GM21360 (cell line): ENCODE measurements around the gene UNKL.
A peak's percentile ranks its signal among the peaks of the same experiment; 100 is the strongest.

Experiments used
- ATAC-seq: cut with Tn5 transposase; IDR thresholded peaks from one replicate; pipeline ENCODE4 v1.9.1; 2021; ENCODE audit warnings: mild to moderate bottlenecking, moderate library complexity; ENCODE audit not compliant: unreplicated experiment

UNKL gene

DNA sequence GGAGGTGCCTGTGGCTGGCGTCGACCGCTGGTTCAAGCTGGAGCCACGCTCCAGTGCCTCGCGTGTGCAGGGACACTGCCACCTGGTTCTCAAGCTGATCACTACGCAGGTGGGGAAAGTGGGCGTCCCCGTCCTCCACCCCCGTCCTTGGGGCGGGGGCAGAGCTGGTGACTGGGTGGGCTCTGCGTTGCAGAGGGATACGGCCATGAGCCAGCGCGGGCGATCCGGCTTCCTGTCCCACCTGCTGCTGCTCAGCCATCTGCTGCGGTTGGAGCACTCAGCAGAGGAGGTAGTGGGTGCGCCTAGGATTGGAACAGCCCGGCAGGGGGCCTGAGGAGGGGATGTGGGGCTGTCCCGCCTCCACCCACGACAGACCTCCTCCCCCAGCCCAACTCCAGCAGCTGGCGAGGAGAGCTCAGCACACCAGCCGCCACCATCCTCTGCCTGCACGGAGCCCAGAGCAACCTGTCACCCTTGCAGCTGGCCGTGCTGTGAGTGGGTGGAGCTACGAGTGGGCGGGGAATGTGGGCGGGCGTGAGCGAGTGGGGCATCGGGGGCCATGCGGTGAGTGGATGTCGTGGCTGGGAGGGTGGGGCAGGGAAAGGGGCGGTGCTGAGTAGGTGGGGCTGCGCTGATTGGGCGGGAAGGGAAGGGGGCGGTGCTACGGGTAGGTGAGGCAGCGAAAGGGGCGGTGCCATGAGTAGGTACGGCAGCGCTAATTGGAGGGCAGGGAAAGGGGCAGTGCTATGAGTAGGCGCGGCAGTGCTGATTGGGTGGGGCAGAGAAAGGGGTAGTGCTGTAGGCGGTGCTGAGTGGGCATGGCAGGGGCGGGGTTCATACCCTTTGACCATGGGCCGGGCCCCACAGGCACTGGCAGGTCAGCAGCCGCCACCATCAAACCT, 71.7 kb downstream of the UNKL start:
- ATAC-seq, result peak; percentile 85

DNA sequence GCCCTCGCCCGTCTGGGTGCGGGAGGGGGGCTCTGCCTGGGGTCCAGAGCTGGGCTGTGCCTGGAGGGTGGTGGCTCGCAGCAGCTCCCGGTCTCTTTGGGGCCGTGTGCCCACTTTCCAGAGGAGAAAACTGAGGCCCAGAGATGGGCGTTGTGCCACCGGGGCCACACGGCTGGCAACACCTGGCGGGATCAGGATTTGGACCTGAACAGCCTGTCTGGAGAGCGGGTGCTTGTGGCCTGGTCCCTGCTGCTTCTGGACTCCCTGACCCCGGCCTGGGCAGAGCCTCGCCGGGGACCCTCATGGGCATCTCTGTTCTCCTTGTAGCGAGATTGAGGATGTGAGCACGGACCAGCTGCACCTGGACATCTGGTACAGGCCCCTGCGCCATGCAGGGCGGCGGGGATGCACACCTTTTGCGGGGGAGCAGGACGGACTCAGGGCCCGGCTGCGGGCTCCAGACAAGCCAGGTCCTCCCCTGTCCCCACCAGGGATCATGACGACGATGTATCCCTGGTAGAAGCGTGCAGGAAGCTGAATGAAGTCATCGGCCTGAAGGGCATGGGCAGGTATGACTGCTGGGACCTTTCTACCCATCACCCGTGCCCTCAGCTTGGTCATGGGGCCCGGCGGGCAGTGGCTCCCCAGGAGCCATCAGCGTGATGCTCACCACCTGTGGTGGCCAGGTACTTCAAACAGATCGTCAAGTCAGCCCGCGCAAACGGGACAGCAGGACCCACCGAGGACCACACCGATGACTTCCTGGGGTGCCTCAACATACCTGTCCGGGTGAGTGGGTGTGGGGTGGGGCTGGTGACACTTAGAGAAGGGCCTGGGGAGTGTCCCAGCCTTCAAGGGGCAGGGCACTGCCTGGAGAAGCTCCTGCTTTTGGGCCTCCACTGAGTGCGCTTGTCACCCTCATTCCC, 72.7 kb downstream of the UNKL start:
- ATAC-seq, result no peak

DNA sequence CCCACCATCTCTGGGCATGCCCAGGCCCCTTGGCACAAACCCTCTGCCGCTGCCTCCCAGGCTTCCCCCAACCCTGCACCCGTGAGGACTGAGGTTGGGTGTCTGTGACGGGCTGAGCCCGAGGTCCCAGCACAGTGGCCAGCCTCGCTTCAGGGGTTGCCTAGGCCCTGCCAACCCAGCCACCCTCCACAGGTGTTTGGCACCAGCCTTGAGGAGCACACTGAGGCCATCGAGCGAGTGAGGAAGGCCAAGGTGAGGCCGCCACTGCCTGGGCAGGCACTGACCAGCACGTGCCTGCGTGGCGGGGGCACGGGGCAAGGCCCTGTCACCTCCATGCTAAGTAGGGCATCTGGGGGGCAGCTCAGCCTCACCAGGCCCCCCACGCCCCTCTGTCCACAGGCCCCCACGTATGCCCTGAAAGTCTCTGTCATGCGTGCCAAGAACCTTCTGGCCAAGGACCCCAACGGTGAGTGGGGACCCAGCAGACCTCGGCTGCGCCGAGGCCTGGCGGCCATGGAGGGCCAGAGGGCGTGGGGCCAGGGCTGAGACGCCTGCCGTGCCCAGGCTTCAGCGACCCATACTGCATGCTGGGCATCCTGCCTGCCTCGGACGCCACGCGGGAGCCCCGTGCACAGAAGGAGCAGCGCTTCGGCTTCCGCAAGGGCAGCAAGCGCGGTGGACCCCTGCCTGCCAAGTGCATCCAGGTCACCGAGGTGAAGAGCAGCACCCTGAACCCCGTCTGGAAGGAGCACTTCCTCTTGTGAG, 73.6 kb downstream of the UNKL start:
- ATAC-seq, result no peak

DNA sequence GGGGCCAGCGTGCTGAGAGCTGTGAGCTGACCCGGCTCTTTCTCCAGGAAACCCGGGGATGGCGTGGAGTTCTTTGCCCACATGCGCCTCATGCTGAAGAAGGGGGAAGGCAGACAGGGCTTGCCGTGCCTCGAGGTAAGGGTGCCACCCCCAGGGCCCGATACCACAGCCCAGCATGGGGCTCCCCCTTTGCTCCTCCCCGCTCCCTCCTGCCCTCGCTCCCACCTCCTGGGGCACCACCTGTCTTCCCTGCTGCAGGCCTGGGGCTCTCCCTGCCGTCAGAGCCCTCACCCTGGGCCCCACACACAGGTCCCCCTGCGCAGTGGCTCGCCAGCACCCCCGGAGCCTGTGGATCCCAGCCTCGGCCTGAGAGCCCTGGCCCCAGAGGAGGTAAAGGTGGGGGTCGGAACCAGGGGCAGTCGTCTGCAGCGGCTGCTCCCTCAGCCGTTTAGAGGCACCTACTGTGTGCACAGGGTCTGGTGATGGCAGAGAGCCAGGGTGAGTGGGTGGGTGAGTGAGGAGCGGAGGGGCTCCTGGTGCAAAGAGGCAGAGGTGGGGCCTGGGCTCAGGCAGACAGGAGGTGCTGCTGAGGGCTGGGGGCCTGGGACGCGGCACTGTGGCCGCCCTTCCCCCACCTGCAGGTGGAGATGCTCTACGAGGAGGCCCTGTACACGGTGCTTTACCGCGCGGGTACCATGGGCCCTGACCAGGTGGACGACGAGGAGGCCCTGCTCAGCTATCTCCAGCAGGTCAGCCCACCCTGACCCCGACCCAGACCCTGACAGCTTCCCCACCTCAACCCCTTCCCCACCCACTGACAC, 75.4 kb downstream of the UNKL start:
- no peak for ATAC-seq

DNA sequence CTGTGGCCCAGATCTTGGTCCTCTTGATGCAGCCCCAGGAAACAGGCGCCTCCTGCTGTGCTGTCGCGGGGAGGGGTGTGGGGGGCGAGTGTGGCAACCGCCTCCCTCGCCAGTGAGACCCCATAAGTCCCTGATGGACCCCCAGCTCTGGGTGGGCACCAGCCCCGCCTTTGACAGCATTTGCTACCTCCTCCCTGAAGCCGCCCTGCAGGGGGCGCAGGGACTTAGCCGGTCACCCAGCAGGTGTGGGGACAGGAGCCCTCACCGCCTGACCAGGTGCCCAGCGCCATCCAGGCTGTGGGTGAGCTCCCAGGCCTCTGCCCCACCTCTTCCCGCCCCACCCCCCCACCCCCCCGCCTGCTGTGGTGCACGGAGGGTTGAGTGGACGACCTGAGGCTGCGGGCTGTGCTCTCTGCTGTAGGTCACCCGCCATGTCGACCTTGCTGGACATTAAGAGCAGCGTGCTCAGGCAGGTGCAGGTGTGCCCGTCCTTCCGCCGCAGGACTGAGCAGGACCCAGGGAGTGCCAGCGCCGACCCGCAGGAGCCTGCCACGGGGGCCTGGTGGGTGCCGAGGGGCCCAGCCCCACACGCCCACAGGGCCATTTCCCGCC, 76.3 kb downstream of the UNKL start:
- ATAC-seq, result no peak

DNA sequence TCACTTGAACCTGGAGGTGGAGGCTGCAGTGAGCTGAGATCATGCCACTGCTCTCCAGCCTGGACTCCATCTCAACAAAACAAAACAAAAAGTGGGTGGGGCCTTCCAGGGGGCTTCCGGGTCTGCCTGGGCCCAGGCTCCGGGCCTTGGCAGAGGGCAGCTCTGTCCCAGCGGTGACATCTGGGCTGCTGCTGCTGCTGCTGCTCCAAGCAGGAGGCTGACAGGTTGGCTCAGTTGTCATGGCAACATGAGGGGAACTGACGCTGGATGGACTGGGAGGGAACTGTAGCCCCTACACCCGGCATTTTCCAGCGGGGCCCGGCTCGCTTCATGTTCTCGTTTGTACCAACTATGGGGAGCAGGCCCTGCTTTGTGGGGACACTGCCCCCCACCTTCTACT, 77.0 kb downstream of the UNKL start:
- ATAC-seq, result no peak

DNA sequence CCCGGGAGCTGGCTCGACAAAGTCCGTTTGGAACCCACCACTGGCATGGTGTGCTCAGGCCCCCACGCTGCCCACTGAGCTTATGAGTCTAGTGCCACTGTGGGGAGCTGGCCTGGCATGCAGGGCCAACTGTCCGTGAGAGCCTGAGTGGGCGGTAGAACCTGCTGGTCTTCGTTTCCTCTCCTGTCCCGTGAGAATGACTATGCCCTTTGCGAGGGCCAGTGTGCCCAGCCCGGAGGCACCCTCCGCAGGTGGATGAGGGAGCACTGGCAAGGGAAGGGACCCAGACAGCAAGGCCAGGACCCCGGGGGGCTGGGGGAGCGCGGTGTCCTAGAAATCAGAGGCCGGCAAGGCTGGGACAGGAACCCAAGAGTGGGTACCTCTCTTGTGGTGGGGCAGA, 77.9 kb downstream of the UNKL start:
- no peak for ATAC-seq

DNA sequence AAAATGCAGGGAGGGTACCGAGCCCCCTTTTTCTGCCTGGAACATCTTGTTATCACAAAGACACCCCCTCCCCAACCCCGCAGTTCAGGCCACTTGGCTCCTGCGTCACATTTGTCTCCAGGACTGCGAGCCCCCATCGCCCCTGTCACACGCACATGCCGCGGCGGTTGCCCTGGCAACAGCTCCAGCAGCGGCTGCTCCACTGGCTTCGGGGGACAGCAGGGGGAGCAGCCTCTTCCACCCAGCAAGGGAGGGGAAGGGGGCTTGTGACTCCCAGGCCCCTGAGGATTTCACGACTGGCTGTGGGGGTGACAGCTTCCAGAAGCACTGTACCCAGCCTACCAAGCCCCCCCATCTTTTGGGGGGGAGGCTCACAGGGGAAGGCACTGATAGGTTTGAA, 78.5 kb downstream of the UNKL start:
- no peak for ATAC-seq

DNA sequence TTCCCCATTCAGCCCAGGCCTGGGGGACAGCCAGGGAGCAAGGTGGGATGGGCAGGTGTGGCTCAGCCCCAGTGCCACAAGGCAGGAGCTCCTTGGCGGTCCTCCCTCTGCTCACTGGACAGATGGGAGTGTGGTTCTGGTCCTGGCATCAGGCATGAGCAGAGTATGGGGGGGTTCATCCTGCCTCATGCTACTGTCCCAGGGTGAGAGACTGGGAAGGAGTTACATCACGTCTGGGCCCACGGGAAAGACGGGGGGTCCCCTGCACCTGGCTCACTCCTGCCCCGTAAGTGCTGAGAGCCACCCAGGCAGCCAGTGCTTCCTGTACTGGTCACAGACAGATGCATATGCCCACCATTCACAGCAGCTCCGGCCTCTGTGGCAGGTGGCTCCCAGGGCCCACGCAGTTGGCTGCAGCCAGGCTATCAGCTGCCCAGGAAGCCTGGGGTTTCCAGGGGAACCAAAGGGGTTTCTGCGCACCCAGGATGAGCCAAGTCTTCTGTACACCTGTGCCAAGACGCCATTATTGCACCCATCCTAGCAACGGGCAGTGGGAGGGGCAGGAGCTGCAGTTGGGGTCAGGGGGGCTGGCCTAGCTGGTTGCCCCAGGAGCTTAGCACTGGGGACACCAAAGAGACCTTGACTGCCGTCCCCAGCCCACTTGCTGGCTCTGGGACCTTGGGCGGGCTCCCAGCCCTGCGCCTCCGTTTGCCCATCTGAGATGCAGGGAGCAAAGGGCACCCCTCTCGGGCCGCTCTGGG, 79.1 kb downstream of the UNKL start:
- ATAC-seq, result no peak

DNA sequence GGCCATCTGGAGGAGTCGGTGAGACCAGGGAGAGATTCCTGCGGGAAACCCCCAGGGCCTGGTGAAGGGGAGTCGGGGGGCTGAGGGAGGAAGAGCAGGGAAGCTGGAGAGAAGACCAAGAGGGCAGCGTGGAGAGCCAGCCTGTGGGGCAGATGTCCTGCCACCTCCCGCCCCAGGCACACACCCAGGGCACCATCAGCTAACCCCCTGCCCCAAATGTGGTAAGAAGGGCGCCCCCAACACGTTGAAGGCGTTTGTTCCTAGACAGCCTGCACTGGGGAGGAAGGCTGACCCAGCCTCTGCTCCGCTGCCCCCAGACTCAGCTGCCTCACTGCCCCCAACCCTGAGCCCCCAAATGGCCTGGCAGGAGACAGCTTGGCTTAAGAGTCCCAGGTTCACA, 79.8 kb downstream of the UNKL start:
- no peak for ATAC-seq

DNA sequence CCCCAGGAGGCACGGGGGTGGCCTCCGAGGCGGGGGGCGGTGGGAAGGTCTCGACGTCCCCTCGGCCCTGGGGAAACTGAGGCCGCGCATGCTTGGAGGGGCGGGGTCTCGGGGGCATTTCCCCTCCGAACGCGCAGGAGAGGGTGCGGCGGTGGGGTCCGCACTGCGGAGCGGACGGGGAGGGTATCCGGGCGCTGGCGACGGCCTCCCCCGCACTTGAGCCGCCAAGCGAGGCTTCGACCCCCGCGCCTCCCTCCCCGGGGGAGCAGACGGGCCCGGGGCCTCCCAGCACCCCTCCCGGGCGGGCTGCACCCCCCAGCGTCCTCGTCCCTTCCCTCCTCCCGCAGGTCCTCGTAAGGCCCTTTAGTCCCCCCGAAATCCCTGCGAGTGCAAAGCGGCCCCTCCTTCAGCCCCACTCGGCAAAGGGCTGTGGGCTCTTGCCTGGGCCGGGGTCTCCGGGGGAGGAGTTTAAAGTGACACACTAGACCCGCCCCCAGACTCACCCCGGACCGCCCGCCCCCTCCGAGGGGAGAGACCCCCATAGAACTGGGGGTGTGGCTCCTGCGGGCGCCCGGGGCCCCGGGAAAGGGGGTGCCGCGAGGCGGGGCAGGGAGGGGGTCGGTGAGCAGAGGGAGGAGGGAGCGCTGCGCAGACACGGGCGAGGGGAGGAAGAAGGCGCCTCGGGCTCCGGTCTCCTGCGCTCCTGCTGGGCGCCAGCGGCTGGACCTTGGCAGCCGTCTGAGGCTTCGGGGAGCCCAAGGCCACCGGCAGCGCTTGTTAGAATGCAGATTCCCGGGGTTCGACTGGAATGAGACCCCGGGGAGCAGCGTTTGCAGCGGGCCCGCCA, 80.4 kb downstream of the UNKL start:
- ATAC-seq, result no peak

DNA sequence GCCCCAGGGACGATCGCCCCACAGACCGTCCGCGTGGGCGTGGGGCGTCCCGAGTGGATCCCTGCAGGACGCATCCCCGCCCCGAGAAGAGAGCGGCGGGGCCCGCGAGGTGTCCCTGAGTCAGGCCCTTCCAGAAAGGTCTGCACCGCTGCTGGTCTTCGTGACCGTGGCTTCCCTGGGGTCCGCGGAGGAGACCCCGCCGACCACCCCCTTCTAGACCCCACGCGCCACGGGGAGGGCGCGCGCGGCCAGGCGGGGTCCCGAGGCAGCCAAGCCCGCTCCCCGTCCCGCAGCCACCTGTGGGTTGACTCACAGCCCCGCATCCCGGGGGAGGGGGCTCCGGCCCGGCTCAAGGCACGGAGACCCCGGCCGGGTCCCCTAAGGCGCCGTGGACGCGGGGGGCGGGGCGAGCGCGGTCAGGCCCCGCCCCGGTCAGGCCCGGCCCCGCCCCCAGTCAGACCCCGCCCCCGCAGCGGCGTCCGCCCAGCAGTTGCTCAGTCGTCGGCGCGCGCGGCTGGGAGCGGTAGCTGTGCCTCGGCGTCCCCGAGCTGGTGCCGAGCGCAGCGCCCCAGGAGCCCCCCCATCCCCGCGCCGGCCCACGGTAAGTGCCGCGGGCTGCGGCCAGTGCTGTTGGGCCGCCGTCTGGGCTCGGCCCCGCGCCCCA, 81.2 kb downstream of the UNKL start, which contains the start of gene BAIAP3:
TSS of gene BAIAP3 (plus strand) at position 497 of the 664 bp plus-strand sequence. CDS start 4,905 bp downstream, outside the sequence.
- no peak for ATAC-seq

DNA sequence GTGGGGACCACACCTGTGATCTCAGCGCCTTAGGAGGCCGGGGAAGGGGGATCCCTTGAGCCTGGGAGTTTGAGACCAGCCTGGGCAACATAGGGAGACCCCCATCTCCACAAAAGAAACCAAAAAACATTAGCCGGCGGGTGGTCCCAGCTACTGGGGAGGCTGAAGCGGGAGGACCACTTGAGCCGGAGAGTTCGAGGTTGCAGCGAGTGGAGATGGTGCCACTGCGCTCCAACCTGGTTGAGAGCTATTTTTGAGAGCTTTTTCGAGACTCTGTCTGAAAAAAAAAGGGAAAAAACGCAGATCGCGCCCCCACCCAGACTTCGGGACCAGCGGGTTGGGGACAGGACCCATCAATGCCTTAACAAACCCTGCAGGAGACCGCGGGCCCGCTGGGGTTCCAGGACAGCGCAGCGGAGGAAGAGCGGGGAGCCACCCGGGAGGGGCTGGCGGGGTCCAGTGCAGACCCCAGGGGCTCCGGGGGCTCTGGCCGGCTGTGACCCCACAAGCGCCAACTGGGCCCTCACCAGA, 81.8 kb downstream of the UNKL start:
- ATAC-seq, result no peak

DNA sequence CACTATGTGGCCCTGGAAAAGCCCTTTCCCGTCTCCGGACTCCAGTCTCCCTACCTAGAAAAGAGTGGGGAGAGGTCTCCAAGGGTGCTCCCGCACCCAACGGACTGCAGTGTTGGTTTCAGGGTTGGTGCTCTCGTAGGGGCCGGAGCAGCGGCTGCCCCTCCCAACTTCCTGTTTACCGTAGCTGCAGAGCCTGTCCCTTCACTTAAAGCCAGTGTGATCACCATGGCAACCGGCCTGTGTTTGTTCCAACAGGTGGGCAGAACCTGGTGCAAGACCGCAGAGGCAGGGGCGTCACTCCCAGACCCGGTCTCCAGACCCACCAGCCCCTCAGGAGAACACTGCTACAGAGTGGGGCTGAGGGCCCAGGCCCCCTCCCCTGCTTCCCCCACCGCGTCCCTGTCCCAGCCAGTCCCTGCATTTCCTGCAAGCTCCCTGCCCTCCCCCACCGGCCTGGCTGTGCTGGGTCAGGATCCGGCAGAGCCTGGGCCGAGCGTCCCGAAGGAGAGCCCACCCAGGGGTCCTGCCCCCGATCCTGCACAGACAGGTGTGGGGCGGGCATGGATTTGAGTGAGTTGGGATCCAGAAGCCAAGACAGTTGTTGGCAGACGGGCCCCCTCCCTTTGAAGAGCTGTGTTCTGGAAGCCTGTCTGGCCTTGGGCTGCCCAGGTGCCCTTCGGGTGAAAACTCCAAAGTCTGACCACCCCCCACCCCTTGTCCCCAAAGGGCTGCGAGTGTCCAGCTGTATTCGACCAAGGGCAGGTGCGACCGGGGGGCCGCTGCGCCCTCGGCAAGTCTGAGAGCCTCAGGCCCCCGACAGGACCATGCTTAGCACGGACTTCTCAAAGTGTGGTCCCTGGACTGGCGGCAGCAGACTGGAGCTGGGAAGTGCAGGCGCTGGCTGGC, 82.5 kb downstream of the UNKL start:
- ATAC-seq, result no peak

DNA sequence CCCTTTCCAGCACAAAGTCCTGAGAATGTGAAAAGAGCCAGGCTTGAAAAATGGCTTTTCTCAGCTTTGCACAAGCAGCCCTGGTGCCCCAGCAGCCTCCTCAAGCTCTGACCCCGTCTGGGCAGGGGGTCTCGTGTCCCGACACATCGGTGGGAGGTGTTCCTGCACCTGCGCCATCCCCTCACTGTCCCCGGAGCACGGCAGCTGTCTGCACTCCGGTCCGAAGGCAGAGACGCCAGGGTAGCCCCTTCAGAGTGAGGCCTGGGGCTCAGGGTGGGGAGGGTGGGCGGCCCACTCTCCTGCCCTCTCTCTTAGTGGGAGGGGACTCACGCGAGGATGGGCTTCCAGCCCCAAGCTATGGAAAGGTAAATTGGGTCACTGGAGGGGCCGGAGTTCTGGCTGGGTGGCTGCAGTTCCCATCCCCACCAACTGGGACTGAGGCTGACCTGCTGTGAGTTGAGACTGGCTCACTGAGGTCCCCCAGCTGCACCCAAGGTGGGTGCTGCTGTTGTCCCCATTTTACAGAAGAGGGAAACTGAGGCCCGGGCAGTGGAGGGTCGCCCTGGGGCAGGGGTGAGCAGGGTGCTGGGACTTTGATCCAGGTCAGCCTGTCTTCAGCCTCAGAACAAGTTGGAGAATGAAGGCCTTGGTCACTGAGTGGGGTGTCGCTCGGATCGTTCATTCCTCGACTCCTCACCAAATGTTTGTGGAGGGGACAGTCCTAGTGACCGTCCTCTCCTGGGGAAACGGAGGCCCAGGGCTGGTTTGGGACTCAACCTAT, 83.4 kb downstream of the UNKL start:
- no peak for ATAC-seq
